Tibial nerve (tissue), 4 donors: Measurements from ENCODE around the gene MPST. TPM values are rescaled to one million over a fixed set of nuclear protein-coding genes. Genes with fewer than 3 reads are reported as not detected.

Experiments
- DNase-seq, 2 donors: peaks; one replicate each; pipeline ENCODE4 v3.0.0-alpha.2; 2019; ENCODE audit warnings: low spot score in 2 of 2
- H3K27ac ChIP-seq, 4 donors: fragments of 200-600 bp; sonication (generic) in 3 of 4; one replicate each; pipeline ENCODE4 v1.5.1; 2017 to 2019; ENCODE audit warnings: mild to moderate bottlenecking in 1 of 4
- H3K27me3 ChIP-seq, 2 donors: fragments of 200-600 bp; sonication (generic) in 1 of 2; one replicate each; pipeline versions ENCODE4 v1.5.1 to v1.6.0; 2017 to 2019
- H3K36me3 ChIP-seq, 3 donors: fragments of 200-600 bp; sonication (generic); one replicate each; pipeline ENCODE4 v1.5.1; 2018 to 2019
- H3K4me1 ChIP-seq, 4 donors: fragments of 200-600 bp; sonication (generic) in 3 of 4; one replicate each; pipeline ENCODE4 v1.5.1; 2017 to 2019
- H3K4me3 ChIP-seq, 4 donors: fragments of 200-600 bp; sonication (generic) in 3 of 4; one replicate each; pipeline ENCODE4 v1.5.1; 2017 to 2019; ENCODE audit warnings: mild to moderate bottlenecking in 1 of 4, moderate library complexity in 1 of 4
- H3K9me3 ChIP-seq, 4 donors: fragments of 200-600 bp; sonication (generic) in 3 of 4; one replicate each; pipeline ENCODE4 v1.5.1; 2017 to 2019
- CTCF ChIP-seq, 5 experiments: fragments of 200-600 bp in 3 of 5; fragments of 450-650 bp in 2 of 5; sonication (generic) in 3 of 5; IDR thresholded peaks; one replicate each; pipeline ENCODE4 v1.5.1; 2016 to 2019; ENCODE audit warnings: antibody characterized with exemption in 5 of 5, mild to moderate bottlenecking in 3 of 5, moderate library complexity in 2 of 5
- EP300 ChIP-seq, 2 donors: sonication (generic); formaldehyde crosslinking; IDR thresholded peaks; one replicate each; pipeline ENCODE4 v1.6.1; 2017; ENCODE audit warnings: antibody characterized with exemption in 2 of 2, mild to moderate bottlenecking in 1 of 2
- POLR2A ChIP-seq, 2 donors: fragments of 450-650 bp; IDR thresholded peaks; one replicate each; pipeline ENCODE4 v1.6.1; 2017; ENCODE audit warnings: antibody characterized with exemption in 2 of 2, mild to moderate bottlenecking in 2 of 2, moderate library complexity in 2 of 2
- WGBS, 2 donors: methylation state at CpG; one replicate each; pipeline ENCODE4 v1.1.5; 2018; 5-methylcytosine and 5-hydroxymethylcytosine counted together
- total RNA-seq, 4 donors: library from RNA; depleted of rRNA; stranded (reverse); fragments of >200 nt; gene quantifications; one replicate each; pipeline ENCODE4 v1.1.0, GENCODE V29; 2016

MPST gene
- total RNA-seq, 4 donors from 2014 or later = 193 to 258 (median 199) TPM

DNA sequence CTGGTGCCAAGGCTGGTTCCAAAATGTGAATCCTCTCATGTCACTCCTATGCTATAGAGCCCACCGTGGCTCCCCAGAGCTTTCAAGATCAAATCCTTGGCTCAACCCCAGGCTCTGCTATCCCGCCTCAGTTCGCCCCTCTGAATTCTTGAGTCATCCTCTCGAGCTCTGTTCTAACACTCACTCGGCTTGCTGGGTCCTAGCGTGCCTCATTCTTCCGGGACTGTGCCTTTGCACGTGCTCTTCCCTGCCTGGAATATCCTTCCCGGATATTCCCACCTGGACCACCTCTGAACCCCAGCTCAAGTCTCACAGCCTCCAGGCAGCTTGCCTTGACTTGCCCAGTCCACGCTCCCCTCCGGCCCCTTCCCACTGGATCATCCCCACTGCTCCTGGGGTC, 45.0 kb downstream of the MPST start:
- H3K9me3 ChIP-seq = no peaks in the 10 kb centered on the region
- H3K27ac ChIP-seq = no peak overlapping the region
- no peak overlapping the region for H3K4me3 ChIP-seq
- no peaks in the 10 kb centered on the region for H3K4me1 ChIP-seq
- TF ChIP-seq EP300 (IDR thresholded peaks at IDR 0.05) (no peak), POLR2A (IDR thresholded peaks at IDR 0.05) (no peak), CTCF (IDR thresholded peaks at IDR 0.05) (no peak)
- 88 to 92% methylated on average over 11 of the region's 11 CpGs for WGBS, 2 donors
- DNase-seq = no peak
- peaks cover 0 to 32% (median 0%) of the 10 kb centered on the region in 3 donors for H3K36me3 ChIP-seq
- peaks cover 0 to 16% of the 10 kb centered on the region in 2 donors for H3K27me3 ChIP-seq

DNA sequence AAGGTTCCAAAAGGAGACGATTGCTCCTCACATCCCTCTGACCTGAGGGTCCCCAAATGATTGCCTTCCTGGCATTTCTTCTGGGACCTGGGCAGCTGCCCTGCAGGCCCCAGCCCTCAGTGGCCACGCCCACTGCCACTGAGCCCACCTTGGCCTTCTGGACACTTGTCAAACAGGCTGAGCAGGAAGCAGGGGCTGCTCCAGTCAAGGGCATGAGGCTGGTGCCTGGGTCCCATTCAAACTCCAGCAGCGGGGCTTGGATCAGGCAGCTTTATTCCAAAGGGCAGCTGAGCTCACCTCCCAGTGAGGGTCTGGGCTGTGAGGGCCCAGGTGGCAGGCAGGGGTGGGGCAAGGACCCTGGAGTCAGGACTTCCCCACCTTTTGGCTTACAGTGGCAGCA, 45.6 kb downstream of the MPST start:
- no peak overlapping the region for H3K27ac ChIP-seq
- peaks cover 0 to 26% (median 0%) of the 10 kb centered on the region in 3 donors for H3K36me3 ChIP-seq
- no peak for DNase-seq
- WGBS, 2 donors = 74 to 89% methylated on average over 3 of the region's 3 CpGs
- H3K4me1 ChIP-seq = no peaks in the 10 kb centered on the region
- H3K4me3 ChIP-seq = no peak overlapping the region
- peaks cover 0 to 22% of the 10 kb centered on the region in 2 donors for H3K27me3 ChIP-seq
- H3K9me3 ChIP-seq = no peaks in the 10 kb centered on the region
- TF ChIP-seq CTCF (IDR thresholded peaks at IDR 0.05) = no peak
- TF ChIP-seq POLR2A (IDR thresholded peaks at IDR 0.05) = no peak
- no peak for TF ChIP-seq EP300 (IDR thresholded peaks at IDR 0.05)

DNA sequence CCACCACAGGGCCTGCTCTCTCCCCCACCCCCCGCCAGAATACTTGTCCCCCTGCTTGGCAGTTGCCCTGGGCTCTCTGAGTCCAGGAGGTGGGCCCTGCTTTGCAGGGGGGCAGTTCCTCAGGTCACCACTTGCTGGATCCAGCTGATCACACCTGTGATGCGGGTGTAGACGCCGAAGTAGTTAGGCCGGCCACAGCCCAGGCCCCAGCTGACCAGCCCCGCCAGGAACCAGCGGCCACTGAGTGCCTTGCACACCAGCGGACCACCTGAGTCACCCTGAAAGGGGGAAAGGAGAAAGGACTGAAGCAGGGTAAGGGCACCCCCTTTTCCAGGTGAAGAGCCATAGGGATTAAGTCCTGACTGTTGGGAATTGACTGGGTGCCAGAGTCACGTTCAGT, 46.4 kb downstream of the MPST start:
- WGBS, 2 donors = 77 to 81% methylated on average over 7 to 9 of the region's 9 CpGs
- H3K9me3 ChIP-seq = no peaks in the 10 kb centered on the region
- H3K36me3 ChIP-seq = peaks cover 0 to 18% (median 0%) of the 10 kb centered on the region in 3 donors
- TF ChIP-seq POLR2A (IDR thresholded peaks at IDR 0.05) (no peak), EP300 (IDR thresholded peaks at IDR 0.05) (no peak), CTCF (IDR thresholded peaks at IDR 0.05) (no peak)
- H3K4me3 ChIP-seq = no peak overlapping the region
- peaks cover 0 to 30% of the 10 kb centered on the region in 2 donors for H3K27me3 ChIP-seq
- DNase-seq = no peak
- H3K4me1 ChIP-seq = no peaks in the 10 kb centered on the region
- no peak overlapping the region for H3K27ac ChIP-seq

- no peak for DNase-seq
- Histone ChIP-seq H3K36me3 (peaks cover 0 to 6% (median 0%) of the 10 kb centered on the region in 3 donors), H3K27me3 (peaks cover 0 to 36% of the 10 kb centered on the region in 2 donors), H3K4me3 (no peak overlapping the region), H3K27ac (no peak overlapping the region), H3K9me3 (no peaks in the 10 kb centered on the region), H3K4me1 (no peaks in the 10 kb centered on the region)
- 71% methylated on average over 10 of the region's 10 CpGs for WGBS, 2 donors
- TF ChIP-seq EP300 (IDR thresholded peaks at IDR 0.05) (no peak), POLR2A (IDR thresholded peaks at IDR 0.05) (no peak), CTCF (IDR thresholded peaks at IDR 0.05) (no peak)
Observed at GRCh38 chr22:37067428-37067827, 47.9 kb downstream of the MPST start.

DNA sequence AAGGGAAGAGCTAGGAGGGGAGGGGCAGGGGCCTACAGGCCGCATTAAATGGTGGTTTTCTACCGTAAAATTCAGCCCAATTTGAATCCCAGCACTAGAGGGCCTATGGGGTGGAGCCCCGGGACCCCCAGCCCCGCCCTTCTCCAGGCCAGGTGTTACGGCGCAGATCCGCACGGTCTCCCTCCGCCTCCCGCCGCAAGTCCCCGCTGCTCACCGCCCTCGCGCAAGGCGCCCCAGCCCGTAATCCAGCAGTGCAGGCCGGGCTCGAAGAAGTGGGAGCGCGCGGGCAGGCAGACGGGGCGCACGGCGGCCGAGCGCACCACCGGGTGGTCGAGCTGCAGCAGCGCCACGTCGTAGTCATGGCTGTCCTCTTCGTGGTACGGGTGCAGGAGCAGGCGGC, 49.3 kb downstream of the MPST start:
- H3K9me3 ChIP-seq = no peaks in the 10 kb centered on the region
- no peaks in the 10 kb centered on the region for H3K4me1 ChIP-seq
- H3K36me3 ChIP-seq = peaks cover 0 to 6% (median 0%) of the 10 kb centered on the region in 3 donors
- TF ChIP-seq EP300 (IDR thresholded peaks at IDR 0.05) (no peak), CTCF (IDR thresholded peaks at IDR 0.05) (no peak), POLR2A (IDR thresholded peaks at IDR 0.05) (no peak)
- peaks cover 0 to 41% of the 10 kb centered on the region in 2 donors for H3K27me3 ChIP-seq
- H3K27ac ChIP-seq = no peak overlapping the region
- no peak for DNase-seq
- no peak overlapping the region for H3K4me3 ChIP-seq
- 2 to 3% methylated on average over 14 to 36 of the region's 36 CpGs for WGBS, 2 donors
